PC-3 (cell line): ENCODE measurements around the gene PRKCSH.

Source experiments
- EZH2 ChIP-seq: fragments of 300-600 bp; sonication (generic); IDR thresholded peaks from one replicate; pipeline ENCODE4 v1.6.1; 2017; ENCODE audit warnings: antibody characterized with exemption, mild to moderate bottlenecking, low read length; ENCODE audit not compliant: unreplicated experiment
- TF ChIP-seq, protein P1 (sequence below): fragments of 300-600 bp; sonication (generic); conservative IDR thresholded peaks from 2 replicates; pipeline ENCODE4 v1.5.1; 2017; ENCODE audit warnings: antibody characterized with exemption, low read depth, mild to moderate bottlenecking, low read length

GRCh38 chr19:11495885-11496284 lies 60.5 kb downstream of the PRKCSH start:
- TF ChIP-seq, protein P1, sequence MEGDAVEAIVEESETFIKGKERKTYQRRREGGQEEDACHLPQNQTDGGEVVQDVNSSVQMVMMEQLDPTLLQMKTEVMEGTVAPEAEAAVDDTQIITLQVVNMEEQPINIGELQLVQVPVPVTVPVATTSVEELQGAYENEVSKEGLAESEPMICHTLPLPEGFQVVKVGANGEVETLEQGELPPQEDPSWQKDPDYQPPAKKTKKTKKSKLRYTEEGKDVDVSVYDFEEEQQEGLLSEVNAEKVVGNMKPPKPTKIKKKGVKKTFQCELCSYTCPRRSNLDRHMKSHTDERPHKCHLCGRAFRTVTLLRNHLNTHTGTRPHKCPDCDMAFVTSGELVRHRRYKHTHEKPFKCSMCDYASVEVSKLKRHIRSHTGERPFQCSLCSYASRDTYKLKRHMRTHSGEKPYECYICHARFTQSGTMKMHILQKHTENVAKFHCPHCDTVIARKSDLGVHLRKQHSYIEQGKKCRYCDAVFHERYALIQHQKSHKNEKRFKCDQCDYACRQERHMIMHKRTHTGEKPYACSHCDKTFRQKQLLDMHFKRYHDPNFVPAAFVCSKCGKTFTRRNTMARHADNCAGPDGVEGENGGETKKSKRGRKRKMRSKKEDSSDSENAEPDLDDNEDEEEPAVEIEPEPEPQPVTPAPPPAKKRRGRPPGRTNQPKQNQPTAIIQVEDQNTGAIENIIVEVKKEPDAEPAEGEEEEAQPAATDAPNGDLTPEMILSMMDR: no peak
- no peak for TF ChIP-seq EZH2
